Uterus (tissue), 4 donors: ENCODE measurements around the gene MAPK7. TPM values are rescaled to one million over a fixed set of nuclear protein-coding genes. Genes with fewer than 3 reads are reported as not detected.

Experiments
- DNase-seq, 2 donors: peaks; one replicate each; pipeline ENCODE4 v3.0.0-alpha.2; 2019 to 2020
- H3K27ac ChIP-seq, 2 donors: fragments of 200-600 bp; sonication (generic); 1 replicate in 1 of 2; 2 replicates in 1 of 2; pipeline ENCODE4 v1.5.1; 2016 to 2018
- H3K27me3 ChIP-seq, 2 donors: fragments of 200-600 bp; sonication (generic); one replicate each; pipeline ENCODE4 v1.5.1; 2018 to 2019; ENCODE audit warnings: control low read depth in 1 of 2
- H3K36me3 ChIP-seq, 2 donors: fragments of 200-600 bp; sonication (generic); one replicate each; pipeline ENCODE4 v1.5.1; 2019; ENCODE audit warnings: control low read depth in 1 of 2
- H3K4me1 ChIP-seq, 2 donors: fragments of 200-600 bp; sonication (generic); one replicate each; pipeline ENCODE4 v1.5.1; 2018 to 2019; ENCODE audit warnings: control low read depth in 1 of 2
- H3K4me3 ChIP-seq, 2 donors: fragments of 200-600 bp; sonication (generic); 1 replicate in 1 of 2; 2 replicates in 1 of 2; pipeline ENCODE4 v1.5.1; 2018 to 2019; ENCODE audit warnings: mild to moderate bottlenecking in 1 of 2
- H3K9me3 ChIP-seq, 2 donors: fragments of 200-600 bp; sonication (generic); one replicate each; pipeline ENCODE4 v1.5.1; 2019; ENCODE audit warnings: control low read depth in 1 of 2
- POLR2A ChIP-seq, 2 donors: fragments of 450-650 bp; IDR thresholded peaks; one replicate each; pipeline ENCODE4 v1.6.1; 2016; ENCODE audit warnings: antibody characterized with exemption in 2 of 2, mild to moderate bottlenecking in 1 of 2, moderate library complexity in 1 of 2
- intact Hi-C: fragments of 100-400 bp; cut with DNase I; formaldehyde crosslinking; loops from one replicate; pipeline ENCODE4 v1.15.1; 2023; ENCODE audit warnings: low total_unique reads
- total RNA-seq, 4 donors: library from RNA; depleted of rRNA in 3 of 4; stranded (reverse); fragments of >200 nt in 3 of 4; gene quantifications; one replicate each; pipeline versions ENCODE4 v1.1.0 to v1.2.4, GENCODE V29; 2014 to 2023
- TF ChIP-seq, protein P1 (sequence below), 4 experiments: fragments of 200-600 bp in 2 of 4; fragments of 450-650 bp in 2 of 4; sonication (generic) in 2 of 4; IDR thresholded peaks; one replicate each; pipeline ENCODE4 v1.5.1; 2016 to 2019; ENCODE audit warnings: antibody characterized with exemption in 4 of 4, mild to moderate bottlenecking in 2 of 4, moderate library complexity in 1 of 4
- donor health status: DM: yes; HTN: yes; CAD: no.

The MAPK7 gene
- total RNA-seq, 4 donors from 2014 or later: 3.3 to 72.8 (median 18.3) TPM

DNA sequence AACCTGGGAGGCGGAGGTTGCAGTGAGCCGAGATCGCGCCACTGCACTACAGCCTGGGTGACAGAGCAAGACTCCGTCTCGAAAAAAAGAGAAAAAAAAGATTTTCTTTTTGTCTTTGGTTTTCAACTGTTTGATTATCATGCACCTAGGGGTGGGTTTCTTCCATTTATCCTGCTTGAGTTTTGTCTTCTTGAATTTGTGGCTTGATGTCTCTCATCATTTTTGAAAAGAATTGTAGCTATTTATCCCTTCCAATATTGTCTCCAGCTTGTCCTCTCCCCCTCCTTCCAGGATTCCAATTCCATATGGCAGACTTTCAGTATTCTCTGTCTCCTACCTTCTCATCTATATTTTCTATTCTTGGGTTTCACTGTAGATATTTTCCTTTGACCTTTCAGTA, 23.6 kb upstream of the MAPK7 start:
- H3K9me3 ChIP-seq: no peaks in the 10 kb centered on the region
- intact Hi-C loops: no loop called here
- no peaks in the 10 kb centered on the region for H3K27me3 ChIP-seq
- no peaks in the 10 kb centered on the region for H3K36me3 ChIP-seq
- H3K4me3 ChIP-seq: no peak overlapping the region
- no peaks in the 10 kb centered on the region for H3K4me1 ChIP-seq
- H3K27ac ChIP-seq: no peak overlapping the region
- TF ChIP-seq POLR2A (IDR thresholded peaks at IDR 0.05): no peak
- TF ChIP-seq, protein P1, sequence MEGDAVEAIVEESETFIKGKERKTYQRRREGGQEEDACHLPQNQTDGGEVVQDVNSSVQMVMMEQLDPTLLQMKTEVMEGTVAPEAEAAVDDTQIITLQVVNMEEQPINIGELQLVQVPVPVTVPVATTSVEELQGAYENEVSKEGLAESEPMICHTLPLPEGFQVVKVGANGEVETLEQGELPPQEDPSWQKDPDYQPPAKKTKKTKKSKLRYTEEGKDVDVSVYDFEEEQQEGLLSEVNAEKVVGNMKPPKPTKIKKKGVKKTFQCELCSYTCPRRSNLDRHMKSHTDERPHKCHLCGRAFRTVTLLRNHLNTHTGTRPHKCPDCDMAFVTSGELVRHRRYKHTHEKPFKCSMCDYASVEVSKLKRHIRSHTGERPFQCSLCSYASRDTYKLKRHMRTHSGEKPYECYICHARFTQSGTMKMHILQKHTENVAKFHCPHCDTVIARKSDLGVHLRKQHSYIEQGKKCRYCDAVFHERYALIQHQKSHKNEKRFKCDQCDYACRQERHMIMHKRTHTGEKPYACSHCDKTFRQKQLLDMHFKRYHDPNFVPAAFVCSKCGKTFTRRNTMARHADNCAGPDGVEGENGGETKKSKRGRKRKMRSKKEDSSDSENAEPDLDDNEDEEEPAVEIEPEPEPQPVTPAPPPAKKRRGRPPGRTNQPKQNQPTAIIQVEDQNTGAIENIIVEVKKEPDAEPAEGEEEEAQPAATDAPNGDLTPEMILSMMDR (IDR thresholded peaks at IDR 0.05): no peak
- DNase-seq: no peak

DNA sequence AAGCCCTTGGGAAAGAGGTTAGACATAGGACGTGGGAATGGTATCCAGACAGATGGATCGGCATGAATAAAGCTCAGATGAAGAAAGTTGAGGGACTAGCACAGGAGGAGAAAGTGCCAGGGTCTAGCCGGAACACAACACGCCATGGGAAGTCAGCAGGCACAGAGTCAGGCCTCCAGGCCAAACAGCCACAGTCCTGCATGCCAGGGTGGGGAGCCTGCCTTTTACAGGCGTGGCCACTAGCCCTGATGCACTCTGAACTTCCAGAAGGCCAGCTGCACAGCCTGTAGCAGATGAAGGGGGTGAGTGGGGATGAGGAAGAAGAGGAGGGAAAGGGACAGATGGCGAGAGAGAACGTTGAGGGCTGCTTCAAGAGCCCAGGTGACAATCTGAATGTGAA, 20.9 kb upstream of the MAPK7 start:
- DNase-seq: no peak
- no peaks in the 10 kb centered on the region for H3K27me3 ChIP-seq
- H3K27ac ChIP-seq: no peak overlapping the region
- H3K36me3 ChIP-seq: no peaks in the 10 kb centered on the region
- TF ChIP-seq POLR2A (IDR thresholded peaks at IDR 0.05): no peak
- TF ChIP-seq, protein P1 (IDR thresholded peaks at IDR 0.05): no peak
- H3K4me1 ChIP-seq: no peaks in the 10 kb centered on the region
- intact Hi-C loops: no loop called here
- H3K4me3 ChIP-seq: no peak overlapping the region
- H3K9me3 ChIP-seq: no peaks in the 10 kb centered on the region

DNA sequence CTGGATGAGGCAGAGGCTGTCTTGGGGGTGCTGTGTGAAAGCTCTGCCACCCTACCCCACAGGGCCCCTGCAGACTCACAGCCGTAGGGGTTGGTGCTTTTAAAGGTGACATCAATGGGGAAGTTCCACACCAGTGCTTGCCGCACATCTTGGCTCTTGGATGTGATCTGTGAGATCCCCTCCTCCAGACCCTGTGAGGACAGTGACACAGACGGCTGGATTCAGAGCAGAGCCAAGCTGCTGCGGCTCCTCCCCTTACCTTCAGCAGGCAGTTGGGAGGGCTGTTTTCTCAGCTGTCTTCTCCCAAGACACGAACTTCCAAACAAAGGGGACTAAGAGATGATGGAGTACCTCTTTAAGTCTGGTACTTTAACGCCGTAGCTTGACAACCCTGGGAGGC, 20.5 kb upstream of the MAPK7 start:
- Histone ChIP-seq H3K27me3 (no peaks in the 10 kb centered on the region), H3K27ac (no peak overlapping the region), H3K36me3 (no peaks in the 10 kb centered on the region), H3K9me3 (no peaks in the 10 kb centered on the region), H3K4me3 (no peak overlapping the region), H3K4me1 (no peaks in the 10 kb centered on the region)
- no peak for DNase-seq
- intact Hi-C loops: no loop called here
- no peak for TF ChIP-seq POLR2A (IDR thresholded peaks at IDR 0.05)
- TF ChIP-seq, protein P1 (IDR thresholded peaks at IDR 0.05): no peak

DNA sequence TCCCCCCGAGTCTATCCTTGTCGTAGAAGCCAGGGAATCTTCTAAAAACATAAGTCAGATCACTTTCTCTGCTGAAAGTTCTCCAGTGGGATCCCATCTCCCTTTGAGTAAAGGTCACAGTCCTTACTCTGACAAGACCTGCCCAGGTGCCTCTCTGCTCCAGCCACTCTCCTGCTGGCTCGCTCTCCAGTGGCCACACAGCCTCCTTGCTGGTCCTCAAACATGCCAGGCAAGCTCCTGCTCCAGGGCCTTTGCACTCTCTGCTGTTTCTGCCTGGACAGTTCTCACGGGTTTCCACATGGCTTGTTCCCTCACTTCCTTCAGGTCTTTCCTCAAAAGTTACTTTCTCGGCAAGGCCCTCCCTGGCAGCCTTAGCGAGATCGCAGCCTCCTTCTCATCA, 19.1 kb upstream of the MAPK7 start:
- DNase-seq: no peak
- Histone ChIP-seq H3K36me3 (no peaks in the 10 kb centered on the region), H3K27ac (no peak overlapping the region), H3K4me3 (no peak overlapping the region), H3K4me1 (no peaks in the 10 kb centered on the region), H3K27me3 (no peaks in the 10 kb centered on the region), H3K9me3 (no peaks in the 10 kb centered on the region)
- TF ChIP-seq POLR2A (IDR thresholded peaks at IDR 0.05): no peak
- TF ChIP-seq, protein P1 (IDR thresholded peaks at IDR 0.05): no peak
- intact Hi-C loops: no loop called here

DNA sequence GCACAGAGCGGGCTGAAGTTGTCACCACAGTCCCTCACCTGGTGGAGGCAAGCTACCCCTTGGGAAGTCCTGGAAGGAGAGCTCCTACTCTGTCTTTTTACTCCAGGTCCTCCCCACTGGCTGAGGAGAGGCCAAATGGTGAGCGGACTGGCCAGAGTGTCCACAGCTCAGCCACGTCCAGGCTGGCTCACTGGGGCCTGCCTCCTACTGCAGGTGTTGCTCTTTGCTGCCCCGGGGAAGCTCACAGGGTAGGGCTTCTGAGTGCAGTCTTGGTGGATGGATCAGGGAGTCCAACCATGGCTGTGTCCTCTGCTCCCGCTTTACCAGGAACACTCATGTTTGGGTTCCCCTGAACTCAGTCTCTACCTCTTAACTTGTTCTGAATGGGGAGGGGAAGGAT, 18.4 kb upstream of the MAPK7 start:
- H3K36me3 ChIP-seq: no peaks in the 10 kb centered on the region
- no peaks in the 10 kb centered on the region for H3K27me3 ChIP-seq
- no peaks in the 10 kb centered on the region for H3K4me1 ChIP-seq
- DNase-seq: no peak
- TF ChIP-seq, protein P1 (IDR thresholded peaks at IDR 0.05): no peak
- no peak for TF ChIP-seq POLR2A (IDR thresholded peaks at IDR 0.05)
- no peaks in the 10 kb centered on the region for H3K9me3 ChIP-seq
- H3K27ac ChIP-seq: no peak overlapping the region
- intact Hi-C loops: no loop called here
- H3K4me3 ChIP-seq: no peak overlapping the region
